Fibroblast of lung (primary cell): ENCODE data around the gene ZZZ3.

Experiments used
- EZH2 ChIP-seq: IDR thresholded peaks from 2 replicates; pipeline ENCODE4 v1.5.1; 2012; ENCODE audit warnings: low read length, control low read depth, mild to moderate bottlenecking; ENCODE audit errors: missing control alignments
- TF ChIP-seq, protein P1 (sequence below), 2 donors: IDR thresholded peaks in 1 of 2; conservative IDR thresholded peaks in 1 of 2; 1 replicate in 1 of 2; 2 replicates in 1 of 2; pipeline ENCODE4 v1.5.1; 2011 to 2012; ENCODE audit warnings: low read length in 2 of 2, control low read depth in 1 of 2, inconsistent platforms in 1 of 2, low read depth in 1 of 2, mild to moderate bottlenecking in 1 of 2

- TF ChIP-seq, protein P1, sequence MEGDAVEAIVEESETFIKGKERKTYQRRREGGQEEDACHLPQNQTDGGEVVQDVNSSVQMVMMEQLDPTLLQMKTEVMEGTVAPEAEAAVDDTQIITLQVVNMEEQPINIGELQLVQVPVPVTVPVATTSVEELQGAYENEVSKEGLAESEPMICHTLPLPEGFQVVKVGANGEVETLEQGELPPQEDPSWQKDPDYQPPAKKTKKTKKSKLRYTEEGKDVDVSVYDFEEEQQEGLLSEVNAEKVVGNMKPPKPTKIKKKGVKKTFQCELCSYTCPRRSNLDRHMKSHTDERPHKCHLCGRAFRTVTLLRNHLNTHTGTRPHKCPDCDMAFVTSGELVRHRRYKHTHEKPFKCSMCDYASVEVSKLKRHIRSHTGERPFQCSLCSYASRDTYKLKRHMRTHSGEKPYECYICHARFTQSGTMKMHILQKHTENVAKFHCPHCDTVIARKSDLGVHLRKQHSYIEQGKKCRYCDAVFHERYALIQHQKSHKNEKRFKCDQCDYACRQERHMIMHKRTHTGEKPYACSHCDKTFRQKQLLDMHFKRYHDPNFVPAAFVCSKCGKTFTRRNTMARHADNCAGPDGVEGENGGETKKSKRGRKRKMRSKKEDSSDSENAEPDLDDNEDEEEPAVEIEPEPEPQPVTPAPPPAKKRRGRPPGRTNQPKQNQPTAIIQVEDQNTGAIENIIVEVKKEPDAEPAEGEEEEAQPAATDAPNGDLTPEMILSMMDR (conservative IDR thresholded peaks at IDR 0.05 in 1 of 2, IDR thresholded peaks at IDR 0.05 in 1 of 2; ENCODE audit: low read depth in 1 of 2, low read length in 2 of 2), result no peak
- no peak for TF ChIP-seq EZH2
Measured at GRCh38 chr1:77659879-77660593, 22.4 kb downstream of the ZZZ3 start.
